ENCODE results near the gene PGGT1B. TPM values are rescaled to one million over a fixed set of nuclear protein-coding genes. Genes with fewer than 3 reads are reported as not detected.

The PGGT1B gene
- total RNA-seq, 1 donor from 2014 or later = 37.3 TPM

DNA sequence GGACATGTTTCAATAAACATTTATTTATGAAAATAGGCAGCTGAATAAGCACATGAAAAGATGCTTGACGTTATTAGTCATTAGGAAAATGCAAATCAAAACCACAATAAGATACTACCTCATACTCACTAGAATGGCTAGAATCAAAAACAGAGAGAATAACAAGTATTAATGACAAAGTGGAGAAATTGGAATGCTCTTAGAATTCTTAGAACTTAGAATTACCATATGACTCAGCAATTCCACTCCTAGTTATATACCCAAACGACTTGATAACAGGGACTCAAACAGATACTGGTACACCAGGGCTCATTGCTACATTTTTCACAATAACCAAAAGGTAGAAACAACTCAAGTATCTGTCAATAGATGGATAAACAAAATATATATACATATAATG is 77.9 kb downstream of the PGGT1B start:
- no peak for DNase-seq (ENCODE audit: low spot score)

DNA sequence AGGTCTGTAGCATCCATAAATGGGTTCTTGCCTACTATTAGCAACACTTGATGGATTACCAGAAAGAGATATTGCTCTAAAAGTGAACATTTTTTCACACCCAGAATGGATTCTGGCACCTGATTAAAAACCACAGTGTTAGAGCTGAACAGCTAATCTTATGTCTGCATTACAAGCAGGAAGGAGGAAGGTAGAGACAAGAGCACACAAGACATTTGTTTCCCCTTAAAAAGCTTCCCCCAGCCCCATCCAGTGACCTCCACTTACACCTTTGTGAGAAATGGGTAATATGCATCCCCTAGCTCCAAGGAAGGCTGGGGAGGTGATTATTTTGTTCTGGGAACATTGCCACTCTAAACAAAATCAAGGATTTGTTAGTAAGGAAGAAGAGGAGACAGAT is 80.9 kb downstream of the PGGT1B start:
- DNase-seq (ENCODE audit: low spot score) = no peak

DNA sequence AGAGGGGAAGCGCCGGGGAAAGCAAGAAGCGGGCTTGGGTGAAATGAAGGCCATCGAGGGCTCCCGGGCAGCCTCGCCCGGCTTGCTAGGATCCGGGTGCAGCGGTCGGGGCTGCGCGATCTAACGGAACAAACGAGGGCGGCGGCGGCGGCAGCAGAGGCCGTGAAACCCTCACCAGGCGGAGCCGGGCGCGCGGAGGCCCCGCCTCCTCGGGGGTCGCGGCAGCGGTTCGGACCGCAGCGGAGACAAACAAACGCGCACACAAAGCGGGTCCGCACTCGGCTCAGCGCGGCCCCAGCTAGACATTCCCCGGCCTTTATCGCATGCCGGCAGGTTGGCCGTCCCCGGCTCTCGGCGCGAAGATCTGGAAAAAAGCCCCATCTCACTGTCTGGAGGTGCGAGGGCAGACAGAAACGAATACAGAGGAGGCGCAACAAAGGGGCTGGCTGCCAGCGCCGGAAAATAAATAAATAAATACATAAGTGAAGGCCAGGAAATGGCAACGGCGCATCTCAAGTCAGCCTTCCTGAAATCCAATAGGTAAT is 82.4 kb downstream of the PGGT1B start:
- DNase-seq (ENCODE audit: low spot score) = no peak

DNA sequence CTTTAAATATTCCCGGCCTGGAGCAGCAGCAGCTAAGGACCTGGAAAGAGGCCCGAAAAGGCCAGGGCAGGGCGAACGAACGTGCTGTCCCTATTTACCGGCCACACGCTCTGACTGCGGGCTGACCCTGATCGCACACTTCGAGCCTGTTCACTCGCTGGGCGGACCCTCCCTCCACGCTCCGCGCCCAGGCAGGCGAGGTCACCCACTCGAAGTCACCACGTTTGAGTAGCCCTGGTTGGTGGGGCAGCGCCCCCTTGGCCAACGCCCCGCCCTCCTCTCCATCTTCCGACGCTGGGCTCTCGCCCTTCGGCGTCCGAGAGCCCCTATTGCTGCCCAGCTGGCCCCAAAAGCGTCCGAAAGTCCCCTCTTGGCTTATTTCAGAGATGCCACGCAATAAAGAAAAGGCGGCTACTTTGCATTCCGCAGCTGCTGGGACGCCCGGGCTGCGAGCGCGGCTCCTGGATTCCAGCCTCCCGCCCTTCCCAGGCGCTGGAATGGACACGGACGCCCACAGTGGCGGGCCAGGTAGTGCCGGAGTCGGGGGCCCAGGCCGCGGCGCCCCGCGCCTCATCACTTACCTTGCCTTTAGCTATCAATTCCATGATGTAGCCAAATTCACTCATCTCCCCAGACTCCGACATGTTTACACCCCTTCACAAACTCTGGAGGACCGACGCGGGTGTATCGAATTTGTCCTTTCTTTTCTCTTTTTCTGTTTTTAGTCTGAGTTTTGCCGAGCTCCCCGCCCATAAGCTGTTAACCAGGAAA is 83.1 kb downstream of the PGGT1B start:
- no peak for DNase-seq (ENCODE audit: low spot score)

DNA sequence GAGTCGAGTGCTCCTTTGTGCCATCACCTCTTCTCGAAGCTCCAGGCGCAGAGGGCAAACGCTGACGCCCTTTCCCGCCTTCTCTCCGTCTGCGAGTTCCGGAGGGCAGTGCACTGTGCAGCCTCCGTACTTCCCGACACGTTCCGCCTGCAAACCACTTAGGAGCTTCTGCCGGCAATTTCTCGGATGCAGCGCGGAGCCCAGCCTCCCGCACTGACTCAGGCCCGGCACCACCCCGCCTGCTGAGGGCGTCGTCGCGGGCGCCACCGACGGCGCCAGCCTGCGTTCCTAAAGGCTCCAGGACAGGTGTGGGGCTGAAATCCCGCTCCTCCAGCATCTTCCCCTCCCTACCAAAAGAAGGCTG is 83.7 kb downstream of the PGGT1B start:
- DNase-seq (ENCODE audit: low spot score) = no peak

DNA sequence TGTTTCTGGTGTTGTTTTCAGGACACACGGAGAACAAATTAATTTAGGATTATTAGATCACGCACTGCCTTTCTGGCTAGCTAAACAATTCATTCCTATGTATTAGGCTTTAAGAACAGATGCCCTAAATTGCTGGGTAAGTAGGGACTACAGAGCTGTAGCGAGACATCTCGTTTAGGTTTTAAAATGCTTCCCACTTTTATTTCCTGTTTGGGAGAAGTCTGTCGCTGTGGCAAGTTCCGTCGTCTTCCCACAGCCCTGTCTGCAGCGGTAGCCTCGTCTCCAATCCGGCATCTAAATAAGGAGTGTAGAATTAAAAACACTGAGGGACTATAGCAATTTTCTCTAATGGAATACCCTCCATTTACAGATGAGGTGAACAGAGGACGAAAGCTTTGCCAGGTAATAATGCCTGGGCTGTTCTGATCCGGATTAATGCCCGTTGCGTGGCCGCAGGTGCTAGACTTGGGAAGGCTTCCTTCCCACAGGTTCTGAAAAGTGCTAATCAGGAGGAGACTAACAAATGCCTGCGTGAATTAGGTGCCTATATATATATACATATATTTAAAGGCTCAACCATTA is 91.7 kb downstream of the PGGT1B start:
- DNase-seq (ENCODE audit: low spot score) = no peak

DNA sequence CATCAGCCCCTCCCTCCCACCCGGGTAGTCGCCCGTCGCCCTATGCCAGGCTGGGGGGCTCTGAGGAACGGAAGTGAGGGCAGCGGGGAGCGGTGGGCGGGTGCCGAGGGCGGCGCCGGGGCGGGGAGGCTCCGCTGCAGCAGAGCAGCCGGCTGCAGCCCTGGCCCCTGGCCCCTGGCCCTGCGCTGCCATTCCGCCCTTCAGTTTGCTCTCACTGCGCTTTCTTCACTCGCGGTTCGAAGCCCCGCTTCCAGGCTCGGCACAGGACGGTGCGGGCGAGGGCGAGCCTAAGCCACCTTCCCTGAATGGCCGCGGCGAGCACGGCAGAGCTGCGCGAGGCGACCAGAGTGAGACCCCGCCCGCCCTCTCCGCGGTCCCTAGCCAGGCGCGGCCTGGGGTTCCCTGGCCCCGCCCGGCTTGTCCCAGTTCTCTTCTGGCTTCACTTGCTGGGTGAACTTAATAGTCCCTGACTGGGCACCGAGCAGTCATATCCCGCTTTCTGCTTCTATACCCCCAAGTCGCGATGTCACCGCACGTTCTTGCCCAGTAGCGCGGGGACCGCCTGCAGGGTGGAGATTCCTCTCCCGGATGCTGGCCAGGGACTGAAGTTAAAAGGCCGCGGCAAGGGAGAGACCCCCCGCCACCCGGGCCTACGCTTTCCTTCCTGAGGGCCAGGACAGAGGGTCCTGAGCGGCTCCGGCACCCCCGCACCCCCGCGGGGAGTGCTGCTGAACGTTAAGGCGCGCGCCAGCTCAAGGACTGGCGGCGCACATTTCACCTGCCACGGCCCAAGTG is 92.3 kb downstream of the PGGT1B start:
- DNase-seq (ENCODE audit: low spot score) = no peak

DNA sequence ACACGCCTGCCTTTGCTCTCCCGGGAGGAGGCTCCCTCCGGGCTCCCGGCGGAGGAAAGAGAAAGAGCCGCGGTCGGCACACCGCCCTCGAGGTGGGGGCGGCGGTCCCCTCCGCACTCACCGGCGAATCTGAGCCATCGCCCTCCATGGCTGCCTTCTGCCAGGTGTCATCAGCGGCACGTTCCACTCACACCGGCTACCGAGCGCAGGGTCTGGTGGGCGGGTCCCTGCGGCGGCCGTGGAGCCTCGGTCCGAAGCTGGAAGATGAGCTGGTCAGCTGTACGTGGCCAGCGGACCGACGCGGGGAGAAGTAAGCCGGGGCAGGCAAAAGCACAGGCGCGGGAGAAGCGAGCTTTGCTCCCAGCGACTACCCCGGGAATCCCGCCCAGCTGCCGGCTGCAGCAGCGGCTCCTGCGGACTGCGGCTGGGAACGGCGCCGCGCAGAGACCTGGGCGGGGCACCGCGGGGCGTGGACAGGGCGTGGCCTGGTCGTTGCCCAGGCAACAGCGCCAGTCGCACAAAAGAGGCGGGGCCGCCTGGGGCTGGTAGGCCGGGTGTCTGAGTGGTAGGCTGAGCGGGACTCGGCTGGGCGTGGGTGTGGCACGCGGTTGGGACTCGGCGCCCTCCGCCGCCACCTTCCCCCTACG is 93.1 kb downstream of the PGGT1B start, which contains the start of gene TRIM36:
TSS of gene TRIM36 (minus strand) at position 422 of the 647 bp plus-strand sequence. CDS start at position 148, 274 bp downstream.
- peak; percentile 97 for DNase-seq (ENCODE audit: low spot score)

DNA sequence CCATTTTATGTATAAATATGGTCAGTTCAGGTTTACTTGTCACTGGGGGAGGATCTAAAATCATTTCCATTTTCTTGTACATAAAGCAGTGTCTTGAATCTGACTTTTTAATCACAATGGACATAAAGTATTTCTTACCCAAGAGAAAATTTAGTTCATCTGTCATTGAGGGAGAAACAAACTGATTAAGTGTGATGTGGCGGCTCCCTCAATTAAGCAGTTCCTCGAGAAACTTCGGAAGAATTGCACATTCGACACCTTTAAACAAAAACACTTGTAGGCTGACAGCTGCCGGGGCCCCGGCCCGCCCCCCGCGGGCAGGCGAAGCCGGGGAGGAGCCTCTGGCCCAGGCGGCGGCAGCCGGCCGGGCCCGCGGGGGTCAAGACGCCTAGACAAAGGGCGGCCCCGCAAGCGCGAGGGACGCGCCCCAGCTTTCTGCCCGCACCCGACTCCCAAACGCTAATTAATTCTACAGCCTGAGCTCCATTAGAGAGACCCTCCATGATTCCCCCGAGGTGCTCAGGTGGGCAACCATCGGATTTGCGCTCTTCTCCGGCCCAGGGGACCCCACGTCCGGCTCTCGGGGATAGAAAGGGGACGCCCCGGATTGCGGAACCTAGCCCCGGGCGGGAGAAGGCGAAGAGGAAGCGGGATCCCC is 93.7 kb downstream of the PGGT1B start:
- DNase-seq (ENCODE audit: low spot score) = no peak

DNA sequence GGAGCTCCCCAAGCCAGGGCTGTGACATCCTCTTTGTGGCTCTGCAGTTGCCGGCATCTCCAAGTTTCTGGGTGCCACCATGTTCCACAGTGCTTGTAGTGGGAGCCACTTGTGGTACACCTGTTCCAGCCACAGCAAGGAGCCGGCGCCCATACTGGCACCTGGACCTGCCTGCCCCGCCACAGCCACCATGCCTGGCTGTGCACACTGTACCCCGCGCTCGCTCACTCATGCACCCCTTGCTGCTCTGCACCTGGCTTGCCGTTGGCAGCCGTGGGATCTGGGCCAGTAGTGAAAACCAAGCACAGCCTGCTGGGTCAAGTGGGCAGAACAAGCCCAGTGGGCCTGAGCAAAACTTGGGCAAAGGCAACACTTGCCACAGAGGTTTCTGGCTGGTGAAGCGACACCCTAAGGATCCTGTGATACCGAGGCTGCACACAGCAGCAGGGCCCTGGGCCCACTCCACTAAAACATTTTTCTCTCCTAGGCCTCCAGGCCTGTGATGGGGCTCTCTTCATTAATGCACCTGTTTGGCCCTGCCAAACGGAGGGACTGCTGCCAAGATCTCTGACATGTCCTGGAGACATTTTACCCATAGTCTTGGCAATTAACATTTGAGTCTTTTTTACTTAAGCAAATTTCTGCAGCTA is 95.8 kb downstream of the PGGT1B start:
- DNase-seq (ENCODE audit: low spot score) = no peak

DNA sequence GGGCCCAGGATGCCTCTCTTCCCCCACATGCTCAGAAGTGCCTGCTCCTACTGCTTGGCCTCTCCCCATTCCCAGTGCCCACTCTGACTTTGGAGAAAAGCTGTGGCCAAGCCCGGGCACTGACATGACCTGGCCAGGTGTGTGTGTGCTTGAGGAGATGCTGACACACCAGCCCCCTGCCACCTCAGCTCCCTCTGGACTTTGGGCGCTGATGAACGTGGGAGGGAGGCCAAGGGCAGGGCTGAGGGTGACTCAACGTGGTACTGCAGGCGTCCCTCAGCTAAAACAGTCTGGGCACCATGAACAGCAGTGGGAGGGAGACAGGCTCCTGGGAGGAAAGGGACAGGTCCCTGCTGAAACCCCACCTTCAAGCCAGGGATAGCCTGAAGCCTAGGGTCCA is 96.9 kb downstream of the PGGT1B start:
- no peak for DNase-seq (ENCODE audit: low spot score)

DNA sequence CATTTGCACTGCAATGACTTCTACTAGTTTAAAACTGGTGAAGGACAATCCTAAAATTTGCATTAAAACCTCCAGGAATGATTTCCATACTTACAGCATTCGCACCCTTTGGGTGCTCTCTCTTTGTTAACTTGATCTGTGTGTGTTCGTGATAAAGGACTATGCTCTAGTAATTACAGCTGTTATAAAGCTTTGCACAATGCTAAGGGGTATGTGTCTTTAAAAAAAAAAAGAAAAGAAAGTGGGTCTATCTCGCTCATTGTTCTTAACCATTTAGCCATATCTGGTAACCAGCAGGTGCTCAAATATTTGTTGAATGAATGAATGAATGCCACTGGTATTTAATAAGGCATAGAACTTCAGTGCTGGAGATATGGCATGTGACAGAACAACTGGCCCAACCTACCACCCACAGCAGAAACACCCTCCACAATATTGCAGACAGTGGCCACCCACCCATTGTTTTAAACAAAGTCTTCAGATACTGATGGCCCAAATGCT is 101.7 kb downstream of the PGGT1B start:
- no peak for DNase-seq (ENCODE audit: low spot score)

Other genes starting within 250 kb of the PGGT1B start
- 1.3 TPM for gene TRIM36, start 93.0 kb downstream of the PGGT1B start, total RNA-seq
- 4.3 TPM for gene CCDC112, start 33.8 kb upstream of the PGGT1B start, total RNA-seq